ENCODE measurements around the gene PPP1R7.

DNA sequence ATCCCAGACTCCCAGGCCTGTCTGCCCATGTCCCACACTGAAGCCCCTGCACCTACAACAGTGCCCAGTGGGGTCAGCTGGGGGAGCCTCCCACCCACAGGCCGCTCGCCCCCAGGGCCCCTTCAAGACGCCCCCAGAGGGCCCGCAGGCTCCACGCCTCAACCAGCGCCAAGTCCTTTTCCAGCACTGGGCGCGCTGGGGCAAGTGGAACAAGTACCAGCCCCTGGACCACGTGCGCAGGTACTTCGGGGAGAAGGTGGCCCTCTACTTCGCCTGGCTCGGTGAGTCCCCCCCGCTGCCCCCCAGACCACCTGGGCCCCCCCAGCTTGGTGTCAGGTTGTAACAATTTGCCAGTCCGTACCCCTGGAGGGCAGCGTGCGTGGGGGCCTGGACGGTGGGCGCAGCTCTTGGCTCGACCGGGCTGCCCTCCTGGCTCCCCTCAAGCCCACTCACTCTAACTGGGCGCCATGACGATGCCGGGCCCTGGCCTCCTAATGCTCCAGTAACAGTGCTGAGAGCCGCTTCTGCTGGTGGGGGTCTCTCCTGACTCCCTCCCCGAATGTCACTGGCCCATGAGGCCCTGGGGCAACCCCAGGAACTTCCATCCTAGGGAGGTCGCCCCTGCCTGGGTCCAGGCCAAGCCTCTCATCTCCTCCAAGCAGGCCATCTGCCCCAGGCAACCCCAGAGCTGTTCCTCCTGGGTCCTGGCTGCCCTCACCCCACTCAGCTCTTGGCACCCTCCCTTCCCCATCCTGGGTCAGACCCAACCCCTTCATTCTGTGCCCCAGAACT, 53.1 kb downstream of the PPP1R7 start:
- TF ChIP-seq, protein P1, sequence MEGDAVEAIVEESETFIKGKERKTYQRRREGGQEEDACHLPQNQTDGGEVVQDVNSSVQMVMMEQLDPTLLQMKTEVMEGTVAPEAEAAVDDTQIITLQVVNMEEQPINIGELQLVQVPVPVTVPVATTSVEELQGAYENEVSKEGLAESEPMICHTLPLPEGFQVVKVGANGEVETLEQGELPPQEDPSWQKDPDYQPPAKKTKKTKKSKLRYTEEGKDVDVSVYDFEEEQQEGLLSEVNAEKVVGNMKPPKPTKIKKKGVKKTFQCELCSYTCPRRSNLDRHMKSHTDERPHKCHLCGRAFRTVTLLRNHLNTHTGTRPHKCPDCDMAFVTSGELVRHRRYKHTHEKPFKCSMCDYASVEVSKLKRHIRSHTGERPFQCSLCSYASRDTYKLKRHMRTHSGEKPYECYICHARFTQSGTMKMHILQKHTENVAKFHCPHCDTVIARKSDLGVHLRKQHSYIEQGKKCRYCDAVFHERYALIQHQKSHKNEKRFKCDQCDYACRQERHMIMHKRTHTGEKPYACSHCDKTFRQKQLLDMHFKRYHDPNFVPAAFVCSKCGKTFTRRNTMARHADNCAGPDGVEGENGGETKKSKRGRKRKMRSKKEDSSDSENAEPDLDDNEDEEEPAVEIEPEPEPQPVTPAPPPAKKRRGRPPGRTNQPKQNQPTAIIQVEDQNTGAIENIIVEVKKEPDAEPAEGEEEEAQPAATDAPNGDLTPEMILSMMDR (IDR thresholded peaks at IDR 0.05), result no peak
- TF ChIP-seq POLR2A (IDR thresholded peaks at IDR 0.05), result no peak
